ENCODE data around the gene MGAT5B. TPM values are rescaled to one million over a fixed set of nuclear protein-coding genes. Genes with fewer than 3 reads are reported as not detected.
A peak's percentile ranks its signal among the peaks of the same experiment; 100 is the strongest.

MGAT5B gene
- total and polyA plus RNA-seq, 2 experiments from 2014 or later = 1.6 to 10.0 TPM

DNA sequence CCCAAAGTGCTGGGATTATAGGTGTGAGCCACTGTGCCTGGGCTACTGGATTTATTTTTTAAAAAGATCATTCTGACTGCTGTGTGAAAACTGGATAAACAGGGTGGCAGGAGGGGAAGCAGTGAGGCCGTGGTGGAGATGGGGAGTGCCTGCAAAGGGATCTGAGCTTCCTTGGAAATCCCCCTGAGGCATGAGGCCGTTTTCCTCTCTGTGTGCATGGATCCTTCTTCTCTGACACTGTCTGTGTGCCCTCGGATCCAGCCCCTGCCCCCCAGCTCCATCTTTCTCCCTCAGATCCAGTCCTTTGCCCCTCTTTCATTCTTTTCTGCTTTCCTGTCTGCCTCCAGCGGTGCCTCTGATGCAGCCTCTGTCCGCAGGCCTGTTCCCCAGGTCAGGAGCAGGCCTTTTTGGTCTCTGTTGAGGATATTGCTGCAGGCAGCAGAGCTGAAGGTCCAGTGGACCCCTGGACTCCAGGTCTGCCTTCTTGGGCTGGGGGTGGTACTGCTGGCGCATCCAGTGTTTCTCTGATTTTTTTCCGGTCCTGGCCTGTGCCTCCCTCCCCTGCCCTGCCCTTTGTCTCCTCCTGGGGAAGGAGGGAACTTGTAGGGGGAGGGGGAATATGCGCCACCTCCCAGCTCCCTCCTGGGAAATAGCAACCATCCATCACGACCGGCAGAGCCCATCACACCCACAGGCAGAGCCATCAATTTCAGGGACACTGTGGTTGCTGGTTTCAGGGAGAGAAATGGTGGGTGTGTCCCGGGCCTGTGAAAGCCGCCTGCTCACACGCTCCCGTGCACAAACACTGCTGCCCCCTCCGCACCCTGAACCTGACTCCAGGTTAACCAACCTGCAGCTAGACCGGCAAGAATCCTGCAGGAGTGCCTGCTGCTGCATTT, 17.0 kb downstream of the MGAT5B start (continued):
- TF ChIP-seq, protein P1, sequence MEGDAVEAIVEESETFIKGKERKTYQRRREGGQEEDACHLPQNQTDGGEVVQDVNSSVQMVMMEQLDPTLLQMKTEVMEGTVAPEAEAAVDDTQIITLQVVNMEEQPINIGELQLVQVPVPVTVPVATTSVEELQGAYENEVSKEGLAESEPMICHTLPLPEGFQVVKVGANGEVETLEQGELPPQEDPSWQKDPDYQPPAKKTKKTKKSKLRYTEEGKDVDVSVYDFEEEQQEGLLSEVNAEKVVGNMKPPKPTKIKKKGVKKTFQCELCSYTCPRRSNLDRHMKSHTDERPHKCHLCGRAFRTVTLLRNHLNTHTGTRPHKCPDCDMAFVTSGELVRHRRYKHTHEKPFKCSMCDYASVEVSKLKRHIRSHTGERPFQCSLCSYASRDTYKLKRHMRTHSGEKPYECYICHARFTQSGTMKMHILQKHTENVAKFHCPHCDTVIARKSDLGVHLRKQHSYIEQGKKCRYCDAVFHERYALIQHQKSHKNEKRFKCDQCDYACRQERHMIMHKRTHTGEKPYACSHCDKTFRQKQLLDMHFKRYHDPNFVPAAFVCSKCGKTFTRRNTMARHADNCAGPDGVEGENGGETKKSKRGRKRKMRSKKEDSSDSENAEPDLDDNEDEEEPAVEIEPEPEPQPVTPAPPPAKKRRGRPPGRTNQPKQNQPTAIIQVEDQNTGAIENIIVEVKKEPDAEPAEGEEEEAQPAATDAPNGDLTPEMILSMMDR (conservative IDR thresholded peaks at IDR 0.05; ENCODE audit: low read depth in 2 of 2) = no peak
- no peak for TF ChIP-seq ETS1 (IDR thresholded peaks at IDR 0.05)

GRCh38 chr17:76885894-76886290, 17.7 kb downstream of the MGAT5B start:
- H3K27me3 Mint-ChIP-seq (ENCODE audit: insufficient read depth, low read depth, poor library complexity) = peaks cover 19% of the 10 kb centered on the region
- Histone ChIP-seq H3K4me1 (ENCODE audit: insufficient read depth) (peaks cover 13% of the 10 kb centered on the region), H3K4me3 (no peak overlapping the region), H3K79me2 (replicated peaks; ENCODE audit: insufficient read depth) (no peaks in the 10 kb centered on the region), H3K9me2 (ENCODE audit: insufficient read depth) (no peaks in the 10 kb centered on the region), H3F3A (replicated peaks; ENCODE audit: low read depth) (0 out of 2 replicates have a peak, but pooled peaks cover 4% of the 10 kb centered on the region), H3K4me2 (peak overlapping the region; percentile 43; the same call in 1 of the 2 replicates), H2AFZ (peak overlapping the region; percentile 92), H4K20me1 (replicated peaks; ENCODE audit: insufficient read depth) (no peaks in the 10 kb centered on the region), H3K27me3 (ENCODE audit: insufficient read depth) (no peaks in the 10 kb centered on the region), H3K27ac (ENCODE audit: low read depth) (no peak overlapping the region), H3K36me3 (ENCODE audit: insufficient read depth) (no peaks in the 10 kb centered on the region)
- no peaks in the 10 kb centered on the region for H3K36me3 Mint-ChIP-seq (ENCODE audit: low read depth)
- H3K4me1 Mint-ChIP-seq = peaks cover 27% of the 10 kb centered on the region
- no peak overlapping the region for H3K27ac Mint-ChIP-seq
- TF ChIP-seq EZH2phosphoT487 (IDR thresholded peaks at IDR 0.05; ENCODE audit: unreplicated experiment) (no peak), REST (IDR thresholded peaks at IDR 0.05; ENCODE audit: unreplicated experiment) (no peak), ETS1 (IDR thresholded peaks at IDR 0.05) (no peak), STAT1 (IDR thresholded peaks at IDR 0.05; ENCODE audit: unreplicated experiment) (no peak), ZNF331 (CRISPR knock-in tag; IDR thresholded peaks at IDR 0.05; ENCODE audit: low read depth) (no peak), ZNF114 (CRISPR knock-in tag; IDR thresholded peaks at IDR 0.05) (no peak), POLR2AphosphoS5 (IDR thresholded peaks at IDR 0.05; ENCODE audit: low read depth) (no peak), CREB1 (CRISPR knock-in tag; IDR thresholded peaks at IDR 0.05; ENCODE audit: low read depth) (no peak), EZH2 (IDR thresholded peaks at IDR 0.05; ENCODE audit: low read depth, unreplicated experiment) (no peak)
- TF ChIP-seq, protein P1 (conservative IDR thresholded peaks at IDR 0.05; ENCODE audit: low read depth in 2 of 2) = no peak
- no peak for DNase-seq (ENCODE audit: low spot score)
- ATAC-seq = no peak
- H3K9me3 Mint-ChIP-seq = no peaks in the 10 kb centered on the region
- peak overlapping the region; percentile 39; the same call in 1 of the 3 replicates for H3K4me3 Mint-ChIP-seq
